Posterior vena cava (tissue), 2 donors: ENCODE results near the gene SERPINH1. TPM values are rescaled to one million over a fixed set of nuclear protein-coding genes. Genes with fewer than 3 reads are reported as not detected.

Experiments used
- DNase-seq: peaks from one replicate; pipeline ENCODE4 v3.0.0-alpha.2; 2020; ENCODE audit warnings: low spot score
- intact Hi-C, 2 donors: fragments of 100-400 bp; cut with DNase I; formaldehyde crosslinking; loops; one replicate each; pipeline versions ENCODE4 v1.14.1 to v1.14.2; 2022 to 2023
- long read RNA-seq, 2 donors: library from polyadenylated mRNA; unstranded; transcript quantifications; one replicate each; pipeline ENCODE4 v2.0.0, GENCODE V29; 2020 to 2021
- total RNA-seq, 2 donors: library from RNA; stranded (reverse); fragmentation: NEBNext Ultra II Directional; extraction: Animal tissue kit (Norgen Biotek cat#: 25700); gene quantifications; one replicate each; pipeline ENCODE4 v1.2.1, GENCODE V29; 2021
- donor health status: DM: yes; HTN: yes; CAD: no.
- donor health status: DM: yes; HTN: yes; CAD: no.

The SERPINH1 gene
- total RNA-seq = 100 to 1,000 TPM; 145 to 255 TPM
- long read RNA-seq, donor 1, transcript SERPINH1-201 (5 exons, 2,225 nt) = major isoform, 35 of 66 reads
- long read RNA-seq, donor 1, partial matches to known transcripts = 26 of 66 reads
- long read RNA-seq, donor 1, other reads (novel, unspliced or antisense) = 1 of 66 reads
- long read RNA-seq, donor 2, transcript SERPINH1-201 (5 exons, 2,225 nt) = major isoform, 241 of 295 reads
- long read RNA-seq, donor 2, transcript SERPINH1-215 (6 exons, 2,299 nt) = minor isoform, 9 of 295 reads
- long read RNA-seq, donor 2, partial matches to known transcripts = 28 of 295 reads
- long read RNA-seq, donor 2, other reads (novel, unspliced or antisense) = 13 of 295 reads

DNA sequence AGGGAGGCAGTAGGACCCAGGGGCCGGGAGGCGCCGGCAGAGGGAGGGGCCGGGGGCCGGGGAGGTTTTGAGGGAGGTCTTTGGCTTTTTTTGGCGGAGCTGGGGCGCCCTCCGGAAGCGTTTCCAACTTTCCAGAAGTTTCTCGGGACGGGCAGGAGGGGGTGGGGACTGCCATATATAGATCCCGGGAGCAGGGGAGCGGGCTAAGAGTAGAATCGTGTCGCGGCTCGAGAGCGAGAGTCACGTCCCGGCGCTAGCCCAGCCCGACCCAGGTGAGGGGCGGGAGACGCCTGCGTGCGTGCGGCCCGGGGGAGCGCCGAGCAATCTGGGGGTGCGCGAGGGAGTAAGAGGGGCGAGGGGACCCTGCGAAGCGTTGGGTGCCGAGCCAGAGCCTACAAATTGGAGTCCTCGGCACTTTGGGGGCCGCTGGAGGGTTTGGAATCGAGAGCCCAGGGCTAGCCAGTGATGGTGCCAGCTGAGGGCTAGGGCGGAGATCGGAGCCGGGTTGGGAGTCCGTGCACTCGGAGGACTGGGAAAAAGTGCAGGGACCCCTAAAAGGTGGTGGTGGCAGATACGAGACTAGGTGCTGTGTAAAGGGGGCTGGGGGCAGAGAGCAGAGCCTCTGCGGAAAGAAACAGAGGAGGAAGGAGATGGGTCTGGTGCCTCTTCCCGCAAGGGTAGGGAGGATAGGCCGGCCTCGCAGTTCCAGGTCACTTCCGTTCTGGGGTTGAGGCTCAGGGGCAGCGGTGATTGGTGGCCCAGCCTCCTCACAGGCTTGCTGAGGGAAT lies at the start of gene SERPINH1:
TSS of gene SERPINH1 (plus strand) at position 206 of the 788 bp plus-strand sequence. CDS start 4,097 bp downstream, outside the sequence.
- DNase-seq = peak; percentile 96
- intact Hi-C loops = no loop called here

DNA sequence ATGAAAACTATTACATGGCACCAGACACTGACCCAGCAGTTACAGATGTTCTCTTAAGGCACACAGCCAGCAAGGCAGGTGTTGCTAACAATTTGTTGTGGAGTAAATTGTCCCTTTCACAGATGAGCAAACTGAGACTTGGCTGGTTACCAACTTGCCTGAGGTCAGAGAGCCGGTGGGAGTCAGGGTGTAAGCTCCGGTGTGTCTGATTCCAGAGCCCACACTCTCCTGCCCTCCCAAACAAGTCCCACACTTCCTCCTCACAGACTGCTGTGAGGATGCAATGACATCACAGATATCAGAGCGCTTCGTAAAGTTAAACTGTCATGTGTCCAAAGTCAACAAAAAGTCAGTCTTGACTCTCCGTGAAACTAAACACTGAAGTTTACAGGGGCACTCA lies 48.8 kb upstream of the SERPINH1 start:
- intact Hi-C loops = no loop called here
- no peak for DNase-seq

DNA sequence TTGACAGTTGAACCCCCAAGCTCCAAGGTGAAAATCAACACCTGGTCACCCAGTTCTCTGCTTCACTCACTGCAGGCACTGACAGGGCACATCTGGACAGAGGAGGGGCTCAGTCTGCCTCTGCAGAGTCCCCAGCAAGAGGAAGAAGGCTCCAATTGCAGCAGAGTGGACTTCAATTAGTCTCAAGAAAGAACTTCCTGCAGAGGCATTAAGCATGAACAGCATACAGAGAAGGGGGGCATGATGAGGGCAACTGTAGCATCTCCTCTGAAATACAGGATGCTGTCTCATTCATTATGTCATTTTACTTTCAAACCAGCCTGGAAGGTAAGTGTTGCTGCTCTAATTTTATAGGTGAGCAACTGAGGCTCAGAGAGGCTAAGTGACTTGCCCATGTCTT lies 47.5 kb upstream of the SERPINH1 start:
- intact Hi-C loops = no loop called here
- no peak for DNase-seq

DNA sequence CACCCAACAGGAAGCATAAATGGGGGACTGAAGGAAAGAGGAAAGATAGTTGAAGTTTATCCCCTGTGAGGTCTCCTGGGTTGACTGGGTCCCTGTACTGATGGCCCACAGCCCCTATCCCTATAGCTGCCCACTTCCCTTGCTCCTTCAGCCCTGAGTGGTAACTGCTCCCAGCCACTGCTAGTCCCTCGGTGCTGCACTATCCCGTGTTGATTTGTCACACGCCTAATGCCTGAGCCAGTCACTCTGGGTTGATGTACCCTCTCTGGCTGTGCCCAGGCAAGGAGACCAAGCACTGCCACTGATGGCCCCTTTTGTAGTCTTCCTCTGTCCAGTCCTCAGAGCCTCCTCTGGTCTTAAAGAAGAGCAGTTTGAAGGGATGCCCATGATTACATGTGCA lies 45.9 kb upstream of the SERPINH1 start:
- intact Hi-C loops = no loop called here
- no peak for DNase-seq

DNA sequence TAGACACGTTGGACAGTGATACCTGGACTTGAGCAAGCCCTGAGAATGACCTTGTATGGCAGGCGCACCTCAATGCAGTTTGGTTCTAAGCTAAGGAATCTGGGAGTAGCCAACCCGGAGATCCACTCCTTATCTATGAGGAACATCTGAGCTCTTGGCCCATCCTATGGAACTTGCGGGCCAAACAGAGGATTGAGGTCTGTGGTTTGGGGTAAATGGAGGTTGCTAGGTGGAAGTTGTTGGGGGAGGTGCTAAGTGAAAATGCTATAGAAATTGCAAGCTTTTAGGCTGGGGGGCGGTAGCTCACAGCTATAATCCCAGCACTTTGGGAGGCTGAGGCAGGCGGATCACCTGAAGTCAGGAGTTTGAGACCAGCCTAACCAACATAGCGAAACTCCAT lies 45.2 kb upstream of the SERPINH1 start:
- intact Hi-C loops = no loop called here
- DNase-seq = no peak

DNA sequence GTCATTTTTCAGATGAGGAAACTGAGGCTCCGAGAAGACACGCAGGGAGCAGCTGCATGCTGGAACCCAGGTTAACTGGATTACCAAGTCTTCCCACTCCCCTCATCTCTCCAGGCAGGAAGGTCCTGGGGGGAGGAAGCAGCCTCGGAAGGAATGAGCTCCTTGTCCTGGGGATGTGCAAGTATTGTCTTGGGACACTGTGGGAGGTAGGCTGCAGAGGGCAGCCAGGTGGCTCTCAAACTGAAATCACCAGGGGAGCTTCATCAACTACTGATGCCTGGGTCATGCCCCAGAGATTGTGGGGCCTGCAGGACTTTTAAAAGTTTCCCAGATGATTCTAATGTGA lies 43.9 kb upstream of the SERPINH1 start:
- intact Hi-C loops = no loop called here
- DNase-seq = no peak

DNA sequence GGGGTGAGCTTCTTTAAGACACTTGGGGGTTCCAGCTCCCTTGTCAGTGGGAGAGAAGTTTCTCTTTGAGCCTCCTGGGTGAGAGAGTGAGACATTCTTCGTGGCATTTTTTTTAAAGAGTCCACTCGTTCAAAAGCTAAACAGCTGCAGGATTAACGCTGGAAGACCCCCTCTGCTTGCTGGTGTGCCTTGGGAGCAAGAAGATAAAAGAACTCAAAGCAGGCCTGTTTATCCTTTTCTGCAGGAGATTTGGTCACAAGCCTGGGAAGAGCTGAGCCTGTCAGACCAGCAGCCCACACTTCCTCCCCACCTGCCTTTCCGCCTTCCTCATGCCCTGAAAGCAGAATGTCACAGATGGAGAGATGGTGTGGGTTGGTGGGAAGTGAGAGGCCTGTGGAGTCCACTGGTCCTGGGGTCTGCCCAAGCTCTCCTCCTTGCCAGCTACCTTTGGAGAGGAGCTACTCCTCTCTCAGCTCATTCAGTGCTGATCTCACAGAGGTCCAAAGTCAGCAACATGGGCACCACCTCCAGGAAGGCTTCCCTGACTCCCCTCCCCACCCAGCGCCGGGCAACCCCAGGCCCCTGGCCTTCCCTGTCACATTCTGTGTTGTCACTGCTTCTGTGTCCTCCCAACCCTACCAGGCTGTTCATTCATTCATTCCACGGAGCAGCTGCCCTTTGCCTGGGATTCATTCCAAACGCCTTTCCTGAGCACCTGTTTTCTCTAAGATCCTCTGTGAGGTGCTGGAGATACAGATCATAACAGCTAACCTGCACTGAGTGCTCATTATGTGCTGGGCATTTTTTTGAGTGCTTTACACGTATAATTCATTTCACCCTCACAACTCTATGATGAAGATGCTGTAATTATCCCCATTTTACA lies 43.0 kb upstream of the SERPINH1 start:
- intact Hi-C loops = no loop called here
- no peak for DNase-seq

DNA sequence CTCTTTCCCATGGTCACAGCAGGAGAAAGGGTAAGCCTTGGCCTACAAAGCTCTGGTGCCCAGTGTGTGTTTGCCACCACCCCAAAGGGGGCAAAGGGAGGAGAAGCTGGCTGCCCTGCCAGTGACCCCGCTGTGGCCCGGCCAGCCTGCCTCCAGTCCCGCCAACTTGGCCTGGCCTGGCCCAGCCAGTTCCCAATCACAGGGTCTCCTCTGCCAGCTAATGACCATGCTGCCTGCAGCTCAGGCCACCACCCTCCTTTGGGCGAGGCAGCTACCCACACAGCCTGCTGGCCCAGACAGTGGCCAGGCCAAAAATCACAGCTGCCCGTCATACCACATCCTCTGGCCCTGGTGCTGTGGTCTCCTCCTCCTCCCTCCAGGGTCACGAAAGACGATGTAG lies 41.4 kb upstream of the SERPINH1 start:
- no peak for DNase-seq
- intact Hi-C loops = loop anchor here in 1 of 2 donors (10.0 kb wide), 1 partner anchor 236 kb away; no protein-coding TSS in a partner anchor

DNA sequence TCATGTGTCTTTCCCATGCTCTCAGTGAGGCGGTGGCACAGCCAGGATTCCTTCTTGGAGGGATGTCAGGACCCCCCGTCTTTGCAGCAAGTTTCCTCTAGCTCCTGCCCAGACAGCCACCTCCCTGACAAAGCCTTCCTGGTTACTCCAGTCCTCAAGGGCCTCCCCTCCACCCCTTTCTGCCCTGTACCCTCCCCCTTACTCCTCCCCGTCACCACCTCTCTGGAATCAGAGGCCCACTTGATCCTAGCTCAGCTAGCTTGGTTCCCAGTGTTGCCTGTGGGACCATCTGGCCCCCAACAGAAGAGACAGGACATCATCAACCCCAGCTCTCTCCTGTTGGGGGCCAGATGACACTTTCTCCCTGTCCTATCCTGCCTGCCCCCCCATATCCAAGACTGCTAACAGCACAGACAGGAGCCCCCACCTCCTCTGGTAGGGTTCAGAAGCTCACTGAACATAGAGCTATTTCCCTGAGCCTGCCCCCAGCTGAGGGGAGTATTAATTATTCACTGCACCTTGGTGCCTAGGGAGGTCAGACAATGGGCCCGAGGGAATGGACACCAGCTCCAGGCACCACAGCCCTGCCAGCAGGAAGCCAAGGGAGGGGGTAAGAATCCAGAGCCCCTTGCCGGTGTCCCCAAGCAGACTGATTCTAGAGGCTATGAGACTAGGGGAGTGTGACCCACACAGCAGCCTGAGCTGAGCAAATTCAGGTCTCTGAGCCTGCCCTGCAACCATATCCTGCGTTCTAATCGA lies 39.6 kb upstream of the SERPINH1 start:
- DNase-seq = no peak
- intact Hi-C loops = loop anchor here in 1 of 2 donors (10.0 kb wide), 1 partner anchor 238 kb away; no protein-coding TSS in a partner anchor

DNA sequence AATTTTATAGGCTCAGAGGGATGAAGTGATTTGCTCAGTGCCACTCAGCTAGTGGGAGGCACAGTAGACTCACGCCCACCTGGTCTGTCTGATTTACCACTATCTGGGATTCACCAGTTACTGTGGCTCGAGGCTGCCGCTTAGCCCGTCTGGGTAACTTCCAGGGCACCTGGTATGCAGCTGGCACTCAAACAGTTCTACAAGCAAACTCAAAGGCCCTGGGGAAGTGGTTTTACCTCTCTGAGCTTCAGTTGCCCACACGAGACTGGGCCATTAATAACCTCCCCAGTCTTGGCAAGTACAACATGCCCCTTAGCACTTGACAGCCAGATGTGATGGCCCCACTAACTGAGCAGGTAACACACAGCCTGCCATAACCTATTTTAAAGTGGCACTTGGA lies 38.9 kb upstream of the SERPINH1 start:
- intact Hi-C loops = loop anchor here in 1 of 2 donors (10.0 kb wide), 1 partner anchor 238 kb away; no protein-coding TSS in a partner anchor

DNA sequence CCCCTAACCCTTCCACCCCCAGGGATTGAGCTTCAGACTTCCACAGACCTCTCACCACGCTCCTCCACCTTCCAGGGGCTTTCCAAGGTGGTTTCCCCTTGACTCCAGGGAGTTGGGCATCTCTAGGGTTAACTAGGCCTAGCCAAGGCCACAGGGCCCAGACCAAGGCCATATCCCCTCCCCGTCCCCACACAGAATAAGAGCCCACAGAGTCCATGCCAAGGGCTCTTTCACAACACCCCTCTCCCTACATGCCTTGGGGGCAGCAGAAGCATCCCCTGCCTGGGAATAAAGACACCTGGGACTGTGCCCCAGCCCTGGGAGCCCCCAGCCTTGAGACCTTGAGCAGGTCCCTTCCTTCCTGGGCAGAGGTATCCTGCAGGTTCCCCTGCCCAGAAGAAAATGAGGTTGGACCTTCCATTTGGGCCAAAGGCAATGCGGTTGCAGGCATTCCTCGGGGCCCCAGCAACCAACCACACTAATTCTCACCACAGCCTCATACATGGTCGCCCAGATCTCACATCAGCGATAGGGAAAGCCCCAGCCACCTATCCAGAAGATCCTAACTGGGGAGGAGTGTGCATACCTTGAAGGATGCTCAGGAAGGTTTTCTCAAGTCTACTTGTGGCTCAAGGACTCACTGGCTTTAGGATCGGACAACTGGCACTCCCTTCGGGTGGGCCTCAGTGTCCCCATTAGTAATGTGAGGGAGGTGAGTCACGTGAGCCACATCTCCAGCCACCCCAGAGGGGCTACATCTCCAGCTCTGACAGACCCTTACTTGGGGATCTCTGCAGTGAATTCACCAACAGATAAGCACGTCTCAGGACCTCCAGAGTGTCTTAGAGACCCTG lies 38.0 kb upstream of the SERPINH1 start:
- intact Hi-C loops = loop anchor here in 1 of 2 donors (10.0 kb wide), 1 partner anchor 239 kb away; no protein-coding TSS in a partner anchor
- no peak for DNase-seq

More for the DNA sequence above, 38.9 kb upstream of the SERPINH1 start:
- DNase-seq = no peak

DNA sequence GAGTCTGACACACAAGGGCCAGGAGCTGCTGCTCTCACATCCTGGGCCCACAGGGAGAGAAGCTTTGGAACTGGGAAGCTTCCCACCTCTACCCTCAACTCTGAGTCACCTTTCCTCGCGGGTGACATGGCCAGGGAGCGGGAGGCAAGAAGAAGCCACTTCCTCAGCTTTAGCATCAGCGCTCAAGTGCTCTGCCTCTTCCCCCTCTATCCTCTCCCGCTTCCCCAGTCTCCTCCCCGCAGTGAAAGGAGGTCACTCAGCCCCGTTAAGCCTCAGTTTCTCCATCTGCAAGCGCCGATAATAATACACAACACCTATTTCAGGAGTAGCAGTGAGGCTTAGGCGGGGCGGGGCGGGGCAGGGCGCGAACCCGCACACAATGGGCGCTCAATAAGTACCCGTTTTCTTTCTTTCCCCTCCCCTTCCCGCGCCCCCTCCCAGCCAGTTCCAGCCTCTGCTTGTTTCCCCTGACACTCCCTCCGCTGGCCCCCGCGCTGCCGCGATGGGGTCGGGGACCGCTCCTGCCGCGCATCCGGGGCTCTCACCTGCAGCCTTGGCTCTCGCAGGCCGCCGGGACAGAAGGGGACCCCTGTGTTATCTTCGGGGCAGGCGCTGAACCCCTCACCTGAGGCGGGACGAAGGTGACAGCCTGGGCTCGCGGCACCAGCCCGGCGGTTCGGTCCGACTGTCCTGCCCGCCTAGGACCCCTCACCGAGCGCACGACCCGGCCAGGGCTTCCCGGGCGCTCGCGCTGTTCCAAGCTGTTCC lies 37.2 kb upstream of the SERPINH1 start:
- no peak for DNase-seq
- intact Hi-C loops = loop anchor here in 1 of 2 donors (10.0 kb wide), 1 partner anchor 240 kb away; no protein-coding TSS in a partner anchor

DNA sequence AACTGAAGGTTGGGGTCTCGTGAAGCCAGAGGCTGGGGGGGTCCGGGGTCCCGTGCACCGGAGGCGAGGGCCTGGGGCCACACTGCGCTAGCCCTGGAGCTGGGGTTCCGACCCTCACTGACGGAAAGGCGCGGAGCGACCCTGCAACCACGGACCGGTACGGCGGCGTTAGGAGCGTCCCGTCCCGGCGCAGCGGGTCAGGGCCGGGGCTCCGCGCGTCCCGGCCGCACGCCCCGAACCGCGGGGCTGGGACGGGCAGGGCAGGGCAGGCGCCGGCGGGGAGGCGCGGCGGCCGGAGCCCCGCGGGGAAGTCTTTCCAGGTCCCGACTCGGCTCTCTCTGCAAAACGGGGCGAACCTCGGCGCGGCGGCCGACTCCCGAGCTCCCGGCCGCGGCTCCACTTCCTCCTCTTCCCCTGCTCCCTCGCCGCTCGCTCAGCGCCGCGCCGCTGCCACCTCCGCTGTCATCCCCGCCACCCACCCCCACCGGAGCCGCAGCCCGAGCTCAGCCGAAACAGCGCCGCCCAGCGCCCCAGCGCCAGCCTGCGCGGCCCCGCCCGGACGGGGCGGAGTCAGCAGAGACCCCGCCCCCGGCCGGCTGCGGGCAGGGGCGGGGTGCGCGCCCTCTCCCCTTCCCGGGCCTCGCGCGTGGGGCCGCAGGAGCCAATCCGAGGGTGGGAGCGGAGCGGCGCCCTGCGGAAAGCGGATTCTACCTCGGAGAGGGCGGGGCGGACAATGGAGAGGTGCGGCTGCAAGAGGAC lies 36.4 kb upstream of the SERPINH1 start, which contains the start of gene GDPD5:
TSS of gene GDPD5 (minus strand) at position 509 of the 759 bp plus-strand sequence. CDS start 48,206 bp downstream, outside the sequence.
- intact Hi-C loops = loop anchor here in 1 of 2 donors (10.0 kb wide), 1 partner anchor 241 kb away; no protein-coding TSS in a partner anchor
- peak; percentile 94 for DNase-seq

DNA sequence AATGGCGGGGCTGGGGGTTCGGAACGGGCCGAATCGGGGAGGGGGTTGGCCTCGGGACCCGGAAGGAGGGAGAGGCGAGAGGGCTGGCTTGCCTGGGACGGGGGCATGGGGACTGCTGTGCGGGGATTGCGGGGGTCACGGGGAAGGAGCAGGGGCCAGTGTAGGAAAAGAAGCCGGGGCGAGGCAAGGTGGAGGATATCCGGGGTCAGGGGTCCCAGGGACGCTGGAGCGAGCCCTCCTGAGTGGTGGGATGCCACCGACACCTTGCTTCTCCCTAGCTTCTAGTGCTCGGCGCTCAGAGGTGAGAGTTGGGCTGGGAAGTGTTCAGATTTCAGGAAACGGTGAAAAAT lies 35.9 kb upstream of the SERPINH1 start:
- intact Hi-C loops = loop anchor here in 1 of 2 donors (10.0 kb wide), 1 partner anchor 241 kb away; no protein-coding TSS in a partner anchor
- DNase-seq = no peak

DNA sequence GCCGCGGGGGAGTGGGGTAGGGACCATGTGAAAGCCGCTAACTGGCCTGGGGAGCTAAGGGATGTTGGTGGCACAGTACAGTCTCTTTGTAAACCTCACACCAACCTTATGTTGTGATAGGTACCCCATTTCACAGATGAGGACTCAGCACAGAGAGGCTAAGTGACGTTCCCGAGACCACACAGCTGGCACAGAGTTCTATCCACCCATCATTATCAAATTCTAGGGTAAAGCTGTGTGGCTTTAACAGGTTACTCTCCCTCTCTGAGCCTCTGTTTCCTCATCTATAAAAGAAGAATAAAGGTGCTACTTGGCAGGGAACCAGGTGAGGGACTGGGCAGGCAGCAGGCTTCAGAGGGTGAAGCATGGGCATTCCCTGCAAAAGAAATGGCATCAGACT lies 34.9 kb upstream of the SERPINH1 start:
- no peak for DNase-seq
- intact Hi-C loops = loop anchor here in 1 of 2 donors (10.0 kb wide), 1 partner anchor 242 kb away; no protein-coding TSS in a partner anchor
